NCI-H524 (cell line): ENCODE measurements around the gene ZNF428.
"Not testable (repeated sequence)": the region's sequence is repeated elsewhere in the genome, so short reads cannot be mapped to it uniquely, and the experiment has no call there.

Experiments
- DNase-seq, 2 experiments: peaks; one replicate each; lab custom pipeline; 2025; lab: John Stamatoyannopoulos, UW

Gene ZNF428

GRCh38 chr19:43639519-43640423 is 20.3 kb upstream of the ZNF428 start, which contains the start of gene CADM4:
Gene CADM4, minus strand, starts transcription at chr19:43639850. Its CDS starts 60 bp downstream, at chr19:43639790.
- no peak for DNase-seq

GRCh38 chr19:43638995-43639518 is 19.6 kb upstream of the ZNF428 start:
- DNase-seq, result no peak

- DNase-seq, result no peak
Measured at GRCh38 chr19:43638214-43638994, 19.0 kb upstream of the ZNF428 start.

- DNase-seq, result no peak
Measured at GRCh38 chr19:43636121-43636683, 16.8 kb upstream of the ZNF428 start.

- DNase-seq, result not testable (repeated sequence)
Measured at GRCh38 chr19:43635561-43635940, 16.1 kb upstream of the ZNF428 start.

GRCh38 chr19:43634872-43635560 is 15.6 kb upstream of the ZNF428 start:
- no peak for DNase-seq

- DNase-seq, result no peak
Measured at GRCh38 chr19:43634506-43634871, 15.1 kb upstream of the ZNF428 start.

GRCh38 chr19:43634068-43634467 is 14.6 kb upstream of the ZNF428 start:
- DNase-seq, result no peak

- DNase-seq, result no peak
Measured at GRCh38 chr19:43633520-43633919, 14.1 kb upstream of the ZNF428 start.

- DNase-seq, result no peak
Measured at GRCh38 chr19:43631491-43631890, 12.1 kb upstream of the ZNF428 start.

- DNase-seq, result no peak
Measured at GRCh38 chr19:43628646-43629326, 9.4 kb upstream of the ZNF428 start.

GRCh38 chr19:43626838-43627237 is 7.4 kb upstream of the ZNF428 start:
- no peak for DNase-seq

- no peak for DNase-seq
Measured at GRCh38 chr19:43625918-43626579, 6.6 kb upstream of the ZNF428 start.

GRCh38 chr19:43624933-43625332 is 5.5 kb upstream of the ZNF428 start:
- DNase-seq, result no peak

GRCh38 chr19:43623889-43624670 is 4.7 kb upstream of the ZNF428 start:
- no peak for DNase-seq

GRCh38 chr19:43622956-43623355 is 3.5 kb upstream of the ZNF428 start:
- no peak for DNase-seq

GRCh38 chr19:43622070-43622469 is 2.6 kb upstream of the ZNF428 start:
- no peak for DNase-seq

- no peak for DNase-seq
Measured at GRCh38 chr19:43620061-43621001, 902 bp upstream of the ZNF428 start.

- peak; percentile 61 to 76 for DNase-seq
Measured at GRCh38 chr19:43618921-43619261, 538 bp downstream of the ZNF428 start.
